Kidney (tissue), 14 donors: Measurements from ENCODE around the gene DHRS13. TPM values are rescaled to one million over a fixed set of nuclear protein-coding genes. Genes with fewer than 3 reads are reported as not detected.
"Not testable (repeated sequence)": the region's sequence is repeated elsewhere in the genome, so short reads cannot be mapped to it uniquely, and the experiment has no call there.

ENCODE experiments used
- DNase-seq, 5 donors: peaks; one replicate each; pipeline ENCODE4 v3.0.0-alpha.2; 2013 to 2020
- FAIRE-seq: peaks from 2 replicates; lab custom pipeline; 2012; peaks lifted over from hg19 to GRCh38; lab: Jason Lieb, UNC
- H3K27ac ChIP-seq, 2 donors: one replicate each; pipeline ENCODE4 v1.7.0; 2013; ENCODE audit warnings: low read depth in 2 of 2, low read length in 2 of 2, inconsistent platforms in 1 of 2
- H3K27me3 ChIP-seq: one replicate; pipeline ENCODE4 v1.7.1; 2013; ENCODE audit warnings: low read length, inconsistent platforms; ENCODE audit not compliant: control insufficient read depth, insufficient read depth
- H3K36me3 ChIP-seq, 3 donors: one replicate each; pipeline versions ENCODE4 v1.7.0 to v1.7.1; 2013; ENCODE audit warnings: low read length in 3 of 3, control low read depth in 1 of 3, inconsistent platforms in 1 of 3; ENCODE audit not compliant: insufficient read depth in 3 of 3, control insufficient read depth in 2 of 3
- H3K4me1 ChIP-seq, 3 donors: one replicate each; pipeline versions ENCODE4 v1.7.0 to v1.7.1; 2013; ENCODE audit warnings: low read length in 3 of 3, inconsistent platforms in 1 of 3, low read depth in 1 of 3; ENCODE audit not compliant: control insufficient read depth in 2 of 3, insufficient read depth in 2 of 3
- H3K4me3 ChIP-seq, 3 donors: one replicate each; pipeline versions ENCODE4 v1.7.0 to v1.8.1; 2013; ENCODE audit warnings: low read length in 3 of 3, control low read depth in 1 of 3, inconsistent platforms in 1 of 3
- H3K9ac ChIP-seq, 3 donors: one replicate each; pipeline versions ENCODE4 v1.7.0 to v1.7.1; 2013; ENCODE audit warnings: low read length in 3 of 3, control low read depth in 1 of 3, inconsistent platforms in 1 of 3
- H3K9me3 ChIP-seq, 3 donors: one replicate each; pipeline versions ENCODE4 v1.7.0 to v1.7.1; 2013; ENCODE audit warnings: low read length in 3 of 3, control low read depth in 1 of 3, inconsistent platforms in 1 of 3; ENCODE audit not compliant: control insufficient read depth in 2 of 3, insufficient read depth in 1 of 3
- CTCF ChIP-seq: IDR thresholded peaks from 3 replicates; pipeline ENCODE4 v1.5.1; 2012; ENCODE audit warnings: mild to moderate bottlenecking, moderate library complexity, borderline replicate concordance; ENCODE audit not compliant: insufficient read depth; ENCODE audit errors: extremely low read depth
- intact Hi-C: fragments of 100-400 bp; cut with DNase I; formaldehyde crosslinking; loops from one replicate; pipeline ENCODE4 v1.11.1; 2022
- polyA plus RNA-seq: library from polyadenylated mRNA; stranded (reverse); fragments of 350-450 nt; fragmentation: Illumina TruSeq; extraction: RNeasy Lipid Tissue Mini Kit (QIAGEN cat#74804); gene quantifications from one replicate; pipeline ENCODE4 v1.2.3, GENCODE V29; 2014; ENCODE audit warnings: low read depth, low replicate concordance; ENCODE audit not compliant: insufficient read depth
- total RNA-seq: library from RNA; stranded (reverse); fragmentation: NEBNext Ultra II Directional; extraction: Animal tissue kit (Norgen Biotek cat#: 25700); gene quantifications from one replicate; pipeline ENCODE4 v1.2.1, GENCODE V29; 2021
- donor health status: control.
- donor health status: control.
- donor health status: control.
- donor health status: control.
- donor health status: control.
- donor health status: DM: yes; HTN: yes; CAD: no.
- donor health status: Normal renal cell carcinoma (clear cell type).

Gene DHRS13
- total and polyA plus RNA-seq, 2 donors from 2014 or later = 21.6 to 29.5 TPM

GRCh38 chr17:28906276-28906675 is 3.4 kb upstream of the DHRS13 start:
- FAIRE-seq (no peak), DNase-seq (no peak)
- Histone ChIP-seq H3K4me1 (peaks cover 0 to 17% (median 3%) of the 10 kb centered on the region in 3 donors), H3K36me3 (peaks cover 16 to 52% (median 38%) of the 10 kb centered on the region in 3 donors), H3K9ac (no peak overlapping the region), H3K27me3 (no peaks in the 10 kb centered on the region), H3K9me3 (no peaks in the 10 kb centered on the region), H3K4me3 (no peak overlapping the region), H3K27ac (no peak overlapping the region)
- TF ChIP-seq CTCF = no peak
- intact Hi-C loops = no loop called here

DNA sequence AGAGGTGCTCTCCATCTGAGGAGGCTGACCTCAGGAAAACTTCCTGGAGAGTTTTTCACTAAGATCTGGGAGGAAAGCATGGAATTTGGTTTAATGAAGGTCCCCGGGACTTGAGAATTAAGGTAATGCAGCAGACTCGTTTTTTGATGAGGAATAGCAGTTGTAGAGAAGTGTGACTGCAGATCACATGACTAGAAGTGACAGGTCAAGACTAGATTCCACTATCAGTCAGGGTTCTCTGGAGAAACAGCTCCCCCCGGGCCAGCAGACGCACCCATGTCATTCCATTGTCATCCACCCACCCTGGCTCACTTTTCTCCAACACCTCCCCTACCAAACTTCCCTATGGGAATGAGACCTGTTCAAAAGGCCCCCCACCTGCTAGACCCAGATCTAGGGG is 1.9 kb upstream of the DHRS13 start:
- Histone ChIP-seq H3K4me3 (no peak overlapping the region), H3K27me3 (no peaks in the 10 kb centered on the region), H3K9ac (no peak overlapping the region), H3K27ac (no peak overlapping the region), H3K4me1 (peaks cover 0 to 17% (median 3%) of the 10 kb centered on the region in 3 donors), H3K9me3 (no peaks in the 10 kb centered on the region), H3K36me3 (peaks cover 11 to 37% (median 24%) of the 10 kb centered on the region in 3 donors)
- TF ChIP-seq CTCF = no peak
- intact Hi-C loops = no loop called here
- no peak for DNase-seq
- FAIRE-seq = no peak

GRCh38 chr17:28903546-28903841 is 615 bp upstream of the DHRS13 start:
- DNase-seq, intact Hi-C loops, H3K27ac ChIP-seq, FAIRE-seq, H3K9ac ChIP-seq, H3K27me3 ChIP-seq, H3K9me3 ChIP-seq: not testable (repeated sequence)
- Histone ChIP-seq H3K4me1 (peaks cover 0 to 17% (median 3%) of the 10 kb centered on the region in 3 donors), H3K36me3 (peaks cover 4 to 26% (median 17%) of the 10 kb centered on the region in 3 donors), H3K4me3 (peak overlapping the region in 1 of 3 donors; percentile 61)

DNA sequence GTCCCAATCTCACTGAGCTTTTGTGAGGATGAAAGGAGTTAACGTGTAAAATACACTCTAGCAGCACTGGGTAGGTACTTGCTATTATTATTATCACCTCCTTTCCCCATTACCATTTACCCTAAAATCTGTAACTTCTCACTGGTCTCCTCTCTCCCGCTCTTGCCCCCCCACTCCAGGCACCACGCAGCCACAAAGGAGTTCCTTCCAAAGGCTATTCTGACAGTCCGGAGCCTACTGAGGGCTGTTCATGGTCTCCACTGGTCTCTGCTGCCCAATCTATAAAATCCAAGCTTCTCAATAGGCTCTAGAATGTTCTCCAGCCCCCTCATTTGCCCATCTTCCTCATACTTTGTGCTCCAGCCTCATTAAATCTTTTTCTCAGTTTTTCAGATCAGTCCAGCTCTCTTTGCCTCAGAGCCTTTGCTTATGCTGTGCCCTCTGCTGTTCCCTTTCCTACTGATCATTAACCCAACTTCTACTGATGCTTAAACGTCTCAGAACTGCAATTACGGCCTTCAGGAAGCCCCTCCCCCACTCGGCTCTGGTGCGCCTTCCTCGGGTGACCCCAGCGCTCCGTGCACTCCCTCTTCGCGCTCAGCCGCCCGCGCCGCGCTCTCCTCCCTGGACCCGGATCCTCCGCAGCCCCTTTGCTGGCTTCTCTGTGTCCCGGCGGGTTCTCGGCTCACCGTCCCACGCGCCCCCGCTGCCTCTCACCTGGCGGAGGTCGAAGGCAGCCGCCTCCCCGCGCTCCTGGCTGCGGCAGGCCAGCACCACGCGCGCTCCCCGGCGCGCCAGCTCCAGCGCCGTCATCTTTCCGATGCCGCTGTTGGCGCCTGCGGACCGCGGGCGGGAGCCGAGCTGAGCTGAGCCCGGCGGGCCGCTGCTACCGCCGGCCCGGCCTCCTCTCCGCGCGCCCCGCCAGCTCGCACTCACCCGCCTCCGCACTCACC is 737 bp downstream of the DHRS13 start:
- DNase-seq (peak; percentile 78 to 87 (median 87)), FAIRE-seq (no peak)
- intact Hi-C loops = no loop called here
- peak overlapping the region; percentile 41 to 70 (median 61) for H3K4me3 ChIP-seq
- H3K9ac ChIP-seq = peak overlapping the region in 2 of 3 donors; percentile 32 to 75
- no peaks in the 10 kb centered on the region for H3K27me3 ChIP-seq
- no peaks in the 10 kb centered on the region for H3K9me3 ChIP-seq
- peaks cover 0 to 13% (median 7%) of the 10 kb centered on the region in 3 donors for H3K36me3 ChIP-seq
- TF ChIP-seq CTCF = no peak
- peak overlapping the region; percentile 84 for H3K27ac ChIP-seq
- H3K4me1 ChIP-seq = peaks cover 0 to 24% (median 9%) of the 10 kb centered on the region in 3 donors
